ENCODE results near the gene CATSPER4.

Gene CATSPER4

GRCh38 chr1:26213335-26213905 is 23.0 kb downstream of the CATSPER4 start:
- no peak overlapping the region for H3K4me3 ChIP-seq (ENCODE audit: low read depth, low read length)
- DNase-seq (ENCODE audit: low read depth), result no peak
- TF ChIP-seq CTCF (conservative IDR thresholded peaks at IDR 0.05; ENCODE audit: low read depth, low read length), result no peak

DNA sequence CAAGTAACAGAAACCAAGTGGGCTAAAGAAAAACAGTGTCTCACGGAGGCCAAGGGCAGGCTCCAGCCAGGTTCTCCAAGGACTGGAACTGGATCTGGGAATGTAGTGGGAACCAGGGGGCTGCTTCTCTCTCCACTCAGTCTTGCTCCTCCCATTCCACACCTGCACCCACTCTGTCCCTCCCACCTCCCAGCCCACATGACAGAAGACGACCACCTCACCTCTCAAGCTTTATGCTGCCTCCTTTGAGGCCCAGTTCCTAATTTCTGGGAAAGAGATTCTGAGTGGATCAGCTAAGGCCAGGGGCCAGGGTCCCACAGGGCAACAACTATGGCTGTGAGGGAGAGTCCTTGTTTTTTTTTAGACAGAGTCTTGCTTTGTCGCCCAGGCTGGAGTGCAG is 24.8 kb downstream of the CATSPER4 start:
- H3K4me3 ChIP-seq (ENCODE audit: low read depth, low read length), result no peak overlapping the region
- no peak for DNase-seq (ENCODE audit: low read depth)
- no peak for TF ChIP-seq CTCF (conservative IDR thresholded peaks at IDR 0.05; ENCODE audit: low read depth, low read length)

- no peak overlapping the region for H3K4me3 ChIP-seq (ENCODE audit: low read depth, low read length)
- no peak for TF ChIP-seq CTCF (conservative IDR thresholded peaks at IDR 0.05; ENCODE audit: low read depth, low read length)
- no peak for DNase-seq (ENCODE audit: low read depth)
Measured at GRCh38 chr1:26218906-26219494, 28.6 kb downstream of the CATSPER4 start.

- TF ChIP-seq CTCF (conservative IDR thresholded peaks at IDR 0.05; ENCODE audit: low read depth, low read length), result no peak
- DNase-seq (ENCODE audit: low read depth), result peak; percentile 5
- no peak overlapping the region for H3K4me3 ChIP-seq (ENCODE audit: low read depth, low read length)
Measured at GRCh38 chr1:26220199-26220912, 30.0 kb downstream of the CATSPER4 start.

DNA sequence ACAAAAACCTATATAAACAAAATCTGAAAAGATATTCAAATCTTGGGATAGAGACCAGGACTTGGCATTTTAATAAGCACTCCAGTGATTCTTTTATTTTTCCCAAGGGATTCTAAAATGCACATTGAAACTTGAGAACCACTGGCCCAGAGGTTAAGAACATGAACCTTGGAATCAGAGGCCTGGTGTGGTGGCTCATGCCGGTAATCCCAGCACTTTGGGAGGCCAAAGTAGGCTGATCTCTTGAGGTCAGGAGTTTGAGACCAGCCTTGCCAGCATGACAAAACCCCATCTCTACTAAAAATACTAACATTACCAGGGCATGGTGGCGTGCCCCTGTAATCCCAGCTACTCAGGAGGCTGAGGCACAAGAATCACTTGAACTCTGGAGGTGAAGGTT is 30.7 kb downstream of the CATSPER4 start:
- TF ChIP-seq CTCF (conservative IDR thresholded peaks at IDR 0.05; ENCODE audit: low read depth, low read length), result no peak
- DNase-seq (ENCODE audit: low read depth), result no peak
- H3K4me3 ChIP-seq (ENCODE audit: low read depth, low read length), result no peak overlapping the region

- H3K4me3 ChIP-seq (ENCODE audit: low read depth, low read length), result no peak overlapping the region
- no peak for TF ChIP-seq CTCF (conservative IDR thresholded peaks at IDR 0.05; ENCODE audit: low read depth, low read length)
- no peak for DNase-seq (ENCODE audit: low read depth)
Measured at GRCh38 chr1:26224606-26225005, 34.2 kb downstream of the CATSPER4 start.
